ENCODE results near the gene LY6G6C. TPM values are rescaled to one million over a fixed set of nuclear protein-coding genes. Genes with fewer than 3 reads are reported as not detected.

Gene LY6G6C
- total and polyA plus RNA-seq, 2 experiments from 2014 or later = not detected

GRCh38 chr6:31680226-31681134 lies 41.1 kb downstream of the LY6G6C start, which contains the start of gene LY6G5C (continued):
- TF ChIP-seq, protein P1, sequence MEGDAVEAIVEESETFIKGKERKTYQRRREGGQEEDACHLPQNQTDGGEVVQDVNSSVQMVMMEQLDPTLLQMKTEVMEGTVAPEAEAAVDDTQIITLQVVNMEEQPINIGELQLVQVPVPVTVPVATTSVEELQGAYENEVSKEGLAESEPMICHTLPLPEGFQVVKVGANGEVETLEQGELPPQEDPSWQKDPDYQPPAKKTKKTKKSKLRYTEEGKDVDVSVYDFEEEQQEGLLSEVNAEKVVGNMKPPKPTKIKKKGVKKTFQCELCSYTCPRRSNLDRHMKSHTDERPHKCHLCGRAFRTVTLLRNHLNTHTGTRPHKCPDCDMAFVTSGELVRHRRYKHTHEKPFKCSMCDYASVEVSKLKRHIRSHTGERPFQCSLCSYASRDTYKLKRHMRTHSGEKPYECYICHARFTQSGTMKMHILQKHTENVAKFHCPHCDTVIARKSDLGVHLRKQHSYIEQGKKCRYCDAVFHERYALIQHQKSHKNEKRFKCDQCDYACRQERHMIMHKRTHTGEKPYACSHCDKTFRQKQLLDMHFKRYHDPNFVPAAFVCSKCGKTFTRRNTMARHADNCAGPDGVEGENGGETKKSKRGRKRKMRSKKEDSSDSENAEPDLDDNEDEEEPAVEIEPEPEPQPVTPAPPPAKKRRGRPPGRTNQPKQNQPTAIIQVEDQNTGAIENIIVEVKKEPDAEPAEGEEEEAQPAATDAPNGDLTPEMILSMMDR (conservative IDR thresholded peaks at IDR 0.05; ENCODE audit: low read depth in 2 of 2) = peak; percentile 54 to 97

DNA sequence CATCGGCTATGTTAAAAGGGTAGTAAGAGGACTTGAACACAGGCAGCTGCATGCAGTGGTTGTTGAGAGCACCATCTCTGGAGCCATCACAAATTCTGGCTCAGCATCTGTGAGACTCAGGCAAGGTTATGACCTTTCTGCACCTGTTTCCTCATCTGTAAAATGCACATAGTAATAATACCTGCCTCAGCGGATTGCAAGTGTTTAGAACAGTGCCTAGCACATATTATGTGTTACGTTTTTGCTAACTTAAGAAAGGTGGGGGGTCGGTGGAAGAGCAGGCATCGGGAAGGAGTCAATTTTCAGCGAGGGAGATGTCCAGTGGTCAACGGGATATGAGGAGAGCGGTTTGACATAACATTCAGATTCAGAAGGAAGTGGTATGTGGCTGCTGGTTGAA lies 43.6 kb downstream of the LY6G6C start:
- Histone ChIP-seq H3K27ac (ENCODE audit: low read depth) (no peak overlapping the region), H3K79me2 (replicated peaks; ENCODE audit: insufficient read depth) (no peaks in the 10 kb centered on the region), H4K20me1 (replicated peaks; ENCODE audit: insufficient read depth) (no peaks in the 10 kb centered on the region; the same call in 1 of the 2 replicates), H3F3A (replicated peaks; ENCODE audit: low read depth) (peaks cover 11% of the 10 kb centered on the region; the same call in 1 of the 2 replicates), H3K4me1 (ENCODE audit: insufficient read depth) (peaks cover 4% of the 10 kb centered on the region; the same call in 1 of the 2 replicates), H3K4me3 (no peak overlapping the region), H3K4me2 (no peak overlapping the region), H3K9me2 (ENCODE audit: insufficient read depth) (no peaks in the 10 kb centered on the region), H3K36me3 (ENCODE audit: insufficient read depth) (no peaks in the 10 kb centered on the region), H3K27me3 (ENCODE audit: insufficient read depth) (peaks cover 18% of the 10 kb centered on the region), H2AFZ (no peak overlapping the region)
- Mint-ChIP-seq H3K36me3 (ENCODE audit: low read depth) (peaks cover 4% of the 10 kb centered on the region), H3K4me1 (peaks cover 13% of the 10 kb centered on the region), H3K4me3 (no peak overlapping the region; the same call in 2 of the 3 replicates), H3K27me3 (ENCODE audit: insufficient read depth, low read depth, poor library complexity) (peaks cover 39% of the 10 kb centered on the region), H3K27ac (no peak overlapping the region), H3K9me3 (no peaks in the 10 kb centered on the region; the same call in 1 of the 3 replicates)
- ATAC-seq (no peak), DNase-seq (ENCODE audit: low spot score) (no peak)
- TF ChIP-seq EZH2 (IDR thresholded peaks at IDR 0.05; ENCODE audit: low read depth, unreplicated experiment) (no peak), ZNF114 (CRISPR knock-in tag; IDR thresholded peaks at IDR 0.05) (no peak), ZNF331 (CRISPR knock-in tag; IDR thresholded peaks at IDR 0.05; ENCODE audit: low read depth) (no peak), NANOG (IDR thresholded peaks at IDR 0.05; ENCODE audit: borderline replicate concordance) (no peak)
- TF ChIP-seq, protein P1 (conservative IDR thresholded peaks at IDR 0.05; ENCODE audit: low read depth in 2 of 2) = no peak
- TF ChIP-seq, protein P2, sequence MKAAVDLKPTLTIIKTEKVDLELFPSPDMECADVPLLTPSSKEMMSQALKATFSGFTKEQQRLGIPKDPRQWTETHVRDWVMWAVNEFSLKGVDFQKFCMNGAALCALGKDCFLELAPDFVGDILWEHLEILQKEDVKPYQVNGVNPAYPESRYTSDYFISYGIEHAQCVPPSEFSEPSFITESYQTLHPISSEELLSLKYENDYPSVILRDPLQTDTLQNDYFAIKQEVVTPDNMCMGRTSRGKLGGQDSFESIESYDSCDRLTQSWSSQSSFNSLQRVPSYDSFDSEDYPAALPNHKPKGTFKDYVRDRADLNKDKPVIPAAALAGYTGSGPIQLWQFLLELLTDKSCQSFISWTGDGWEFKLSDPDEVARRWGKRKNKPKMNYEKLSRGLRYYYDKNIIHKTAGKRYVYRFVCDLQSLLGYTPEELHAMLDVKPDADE (IDR thresholded peaks at IDR 0.05) = no peak
